Kidney (tissue), 14 donors: Measurements from ENCODE around the gene CLTCL1. TPM values are rescaled to one million over a fixed set of nuclear protein-coding genes. Genes with fewer than 3 reads are reported as not detected.

ENCODE experiments used
- DNase-seq, 5 donors: peaks; one replicate each; pipeline ENCODE4 v3.0.0-alpha.2; 2013 to 2020
- FAIRE-seq: peaks from 2 replicates; lab custom pipeline; 2012; peaks lifted over from hg19 to GRCh38; lab: Jason Lieb, UNC
- H3K27ac ChIP-seq, 2 donors: one replicate each; pipeline ENCODE4 v1.7.0; 2013; ENCODE audit warnings: low read depth in 2 of 2, low read length in 2 of 2, inconsistent platforms in 1 of 2
- H3K27me3 ChIP-seq: one replicate; pipeline ENCODE4 v1.7.1; 2013; ENCODE audit warnings: low read length, inconsistent platforms; ENCODE audit not compliant: control insufficient read depth, insufficient read depth
- H3K36me3 ChIP-seq, 3 donors: one replicate each; pipeline versions ENCODE4 v1.7.0 to v1.7.1; 2013; ENCODE audit warnings: low read length in 3 of 3, control low read depth in 1 of 3, inconsistent platforms in 1 of 3; ENCODE audit not compliant: insufficient read depth in 3 of 3, control insufficient read depth in 2 of 3
- H3K4me1 ChIP-seq, 3 donors: one replicate each; pipeline versions ENCODE4 v1.7.0 to v1.7.1; 2013; ENCODE audit warnings: low read length in 3 of 3, inconsistent platforms in 1 of 3, low read depth in 1 of 3; ENCODE audit not compliant: control insufficient read depth in 2 of 3, insufficient read depth in 2 of 3
- H3K4me3 ChIP-seq, 3 donors: one replicate each; pipeline versions ENCODE4 v1.7.0 to v1.8.1; 2013; ENCODE audit warnings: low read length in 3 of 3, control low read depth in 1 of 3, inconsistent platforms in 1 of 3
- H3K9ac ChIP-seq, 3 donors: one replicate each; pipeline versions ENCODE4 v1.7.0 to v1.7.1; 2013; ENCODE audit warnings: low read length in 3 of 3, control low read depth in 1 of 3, inconsistent platforms in 1 of 3
- H3K9me3 ChIP-seq, 3 donors: one replicate each; pipeline versions ENCODE4 v1.7.0 to v1.7.1; 2013; ENCODE audit warnings: low read length in 3 of 3, control low read depth in 1 of 3, inconsistent platforms in 1 of 3; ENCODE audit not compliant: control insufficient read depth in 2 of 3, insufficient read depth in 1 of 3
- CTCF ChIP-seq: IDR thresholded peaks from 3 replicates; pipeline ENCODE4 v1.5.1; 2012; ENCODE audit warnings: mild to moderate bottlenecking, moderate library complexity, borderline replicate concordance; ENCODE audit not compliant: insufficient read depth; ENCODE audit errors: extremely low read depth
- intact Hi-C: fragments of 100-400 bp; cut with DNase I; formaldehyde crosslinking; loops from one replicate; pipeline ENCODE4 v1.11.1; 2022
- polyA plus RNA-seq: library from polyadenylated mRNA; stranded (reverse); fragments of 350-450 nt; fragmentation: Illumina TruSeq; extraction: RNeasy Lipid Tissue Mini Kit (QIAGEN cat#74804); gene quantifications from one replicate; pipeline ENCODE4 v1.2.3, GENCODE V29; 2014; ENCODE audit warnings: low read depth, low replicate concordance; ENCODE audit not compliant: insufficient read depth
- total RNA-seq: library from RNA; stranded (reverse); fragmentation: NEBNext Ultra II Directional; extraction: Animal tissue kit (Norgen Biotek cat#: 25700); gene quantifications from one replicate; pipeline ENCODE4 v1.2.1, GENCODE V29; 2021
- donor health status: control.
- donor health status: control.
- donor health status: control.
- donor health status: control.
- donor health status: control.
- donor health status: DM: yes; HTN: yes; CAD: no.
- donor health status: Normal renal cell carcinoma (clear cell type).

Gene CLTCL1
- total and polyA plus RNA-seq, 2 donors from 2014 or later: 4.0 to 6.3 TPM

DNA sequence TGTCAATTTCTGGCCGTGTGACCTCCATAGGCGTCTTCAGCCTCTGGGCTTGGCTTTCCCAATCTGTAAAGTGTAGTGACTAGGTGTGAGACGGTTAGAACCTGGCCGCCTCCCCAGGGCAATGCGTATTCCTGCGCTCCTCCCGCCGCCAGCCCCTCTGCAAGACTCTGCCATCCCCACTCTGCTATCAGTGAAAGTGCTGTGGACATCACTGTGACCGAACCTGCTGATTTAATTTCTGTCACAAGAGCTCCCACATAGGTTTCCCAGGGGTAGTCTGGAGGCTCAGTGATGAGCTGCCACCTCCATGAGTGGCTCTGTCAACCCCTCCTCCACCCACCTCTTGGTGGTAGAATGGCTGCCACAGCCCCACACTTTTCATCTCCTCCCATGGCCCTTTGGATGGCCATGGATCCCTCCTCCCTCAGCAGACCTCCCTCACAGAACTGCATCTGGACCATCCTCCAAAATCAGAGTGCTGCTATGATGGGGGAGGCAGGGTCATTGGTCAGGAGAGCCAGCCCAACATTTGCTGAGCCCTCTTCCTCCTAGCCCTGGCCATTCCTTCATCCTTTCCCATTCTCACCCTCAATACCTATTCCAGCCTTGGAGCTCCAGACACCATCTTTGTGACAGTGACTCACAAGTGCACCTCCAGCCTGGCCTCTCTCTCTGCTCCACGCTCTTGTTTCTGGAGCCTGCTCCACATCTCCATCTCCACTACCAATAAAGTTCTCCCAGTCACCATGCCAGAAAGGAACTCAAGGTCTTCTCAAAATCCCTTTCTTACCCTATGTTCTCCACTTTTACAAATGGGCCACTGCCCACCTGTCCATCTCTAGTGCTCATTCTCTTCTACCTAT lies 140.0 kb downstream of the CLTCL1 start:
- TF ChIP-seq CTCF: no peak
- Histone ChIP-seq H3K36me3 (no peaks in the 10 kb centered on the region), H3K9ac (no peak overlapping the region), H3K27ac (no peak overlapping the region), H3K4me3 (no peak overlapping the region), H3K4me1 (no peaks in the 10 kb centered on the region), H3K27me3 (peaks cover 26% of the 10 kb centered on the region), H3K9me3 (no peaks in the 10 kb centered on the region)
- intact Hi-C loops: no loop called here
- FAIRE-seq: no peak
- DNase-seq: no peak

DNA sequence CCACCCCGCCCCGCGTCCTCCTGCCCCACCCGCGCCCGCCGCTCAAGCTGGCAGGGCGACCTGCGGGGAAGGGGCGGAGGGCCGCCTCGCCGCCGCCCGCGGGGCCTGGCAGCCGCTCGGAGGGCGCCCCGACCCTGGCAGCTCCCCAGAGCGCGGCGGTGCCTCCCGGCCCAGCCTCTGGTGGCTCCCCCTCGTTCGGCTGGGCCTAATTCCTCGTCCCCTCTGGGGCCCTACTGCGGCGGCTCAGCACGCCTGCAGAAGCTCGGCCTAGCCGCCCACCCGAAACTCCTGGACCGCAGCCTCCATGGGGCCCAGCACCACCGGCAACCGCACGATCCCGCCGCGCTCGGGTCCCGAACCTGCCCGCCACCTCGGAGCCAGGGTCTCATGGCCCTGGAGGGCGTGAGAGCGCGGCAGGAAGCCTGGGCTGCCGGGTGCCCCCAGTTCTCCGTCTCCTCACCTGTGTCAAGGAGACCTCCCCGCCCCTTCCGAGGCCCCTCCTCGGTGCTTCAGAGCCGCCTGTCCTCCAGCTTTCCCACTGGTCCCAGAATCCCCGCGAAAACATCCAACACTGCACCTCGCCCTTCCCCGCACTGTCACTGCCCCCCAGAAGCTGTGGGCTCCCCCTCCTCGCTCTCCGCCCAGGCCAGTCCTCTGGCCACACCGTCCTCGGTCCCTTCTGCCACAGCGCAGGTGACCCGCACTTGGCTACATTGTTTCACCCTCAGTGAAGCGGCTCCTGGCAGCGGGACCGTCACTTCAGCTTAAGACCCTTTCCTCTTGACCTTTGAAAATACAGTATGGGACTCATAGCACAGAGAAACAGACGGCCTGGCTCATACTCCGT lies 140.8 kb downstream of the CLTCL1 start:
- no peak overlapping the region for H3K4me3 ChIP-seq
- no peak for FAIRE-seq
- intact Hi-C loops: no loop called here
- no peaks in the 10 kb centered on the region for H3K9me3 ChIP-seq
- no peak overlapping the region for H3K27ac ChIP-seq
- H3K27me3 ChIP-seq: peaks cover 26% of the 10 kb centered on the region
- no peaks in the 10 kb centered on the region for H3K36me3 ChIP-seq
- no peak for DNase-seq
- no peaks in the 10 kb centered on the region for H3K4me1 ChIP-seq
- no peak for TF ChIP-seq CTCF
- H3K9ac ChIP-seq: no peak overlapping the region

GRCh38 chr22:19149991-19150390 lies 141.5 kb downstream of the CLTCL1 start, which contains the start of gene GSC2:
Gene GSC2 (minus strand): TSS chr22:19150292. CDS start chr22:19150283, 9 bp downstream.
- Histone ChIP-seq H3K9ac (no peak within 1 kb of the TSS), H3K9me3 (no peaks in the 10 kb centered on the region), H3K4me1 (no peaks in the 10 kb centered on the region), H3K4me3 (no peak within 1 kb of the TSS), H3K27me3 (peaks cover 26% of the 10 kb centered on the region), H3K27ac (no peak within 1 kb of the TSS), H3K36me3 (no peaks in the 10 kb centered on the region)
- no peak for FAIRE-seq
- TF ChIP-seq CTCF: no peak
- DNase-seq: no peak
- intact Hi-C loops: no loop called here
